ENCODE measurements around the gene TFRC.

- no peak for TF ChIP-seq CTCF (IDR thresholded peaks at IDR 0.05)
- TF ChIP-seq POLR2A (IDR thresholded peaks at IDR 0.05): no peak
These were observed 57.9 kb downstream of the TFRC start for GRCh38 chr3:196023947-196024346.
